NT2/D1 (cell line): Measurements from ENCODE around the gene ZNRF2.

ENCODE experiments used
- SUZ12 ChIP-seq: IDR thresholded peaks from 2 replicates; pipeline ENCODE4 v1.6.1; 2011; ENCODE audit not compliant: insufficient read length, insufficient read depth; ENCODE audit errors: extremely low read depth
- YY1 ChIP-seq: IDR thresholded peaks from 2 replicates; pipeline ENCODE4 v1.6.1; 2011; ENCODE audit not compliant: insufficient read length, insufficient read depth

- TF ChIP-seq YY1 = no peak
- TF ChIP-seq SUZ12 = no peak
Observed at GRCh38 chr7:30413864-30414263, 129.5 kb downstream of the ZNRF2 start.
